Hematopoietic multipotent progenitor cell (in vitro differentiated cells): ENCODE results near the gene GMPR2. TPM values are rescaled to one million over a fixed set of nuclear protein-coding genes. Genes with fewer than 3 reads are reported as not detected.

Source experiments
- DNase-seq, 3 donors: peaks; one replicate each; pipeline ENCODE4 v3.0.0-alpha.2; 2011 to 2015; ENCODE audit warnings: low read depth in 2 of 3, low spot score in 2 of 3
- total RNA-seq: library from RNA; depleted of rRNA; stranded (reverse); fragments of >200 nt; gene quantifications from one replicate; pipeline ENCODE4 v1.2.3, GENCODE V29; 2012

Gene GMPR2
- total RNA-seq, 1 donor, result 78.9 TPM

- DNase-seq, result no peak
Measured at GRCh38 chr14:24263848-24264247, 31.1 kb downstream of the GMPR2 start.

GRCh38 chr14:24264298-24264697, 31.6 kb downstream of the GMPR2 start:
- DNase-seq, result no peak

GRCh38 chr14:24266344-24267244, 33.9 kb downstream of the GMPR2 start:
- DNase-seq, result no peak

- DNase-seq, result no peak
Measured at GRCh38 chr14:24267516-24267915, 34.8 kb downstream of the GMPR2 start.

GRCh38 chr14:24268225-24268624, 35.5 kb downstream of the GMPR2 start:
- DNase-seq, result no peak

GRCh38 chr14:24269368-24269767, 36.6 kb downstream of the GMPR2 start:
- DNase-seq, result no peak

GRCh38 chr14:24269910-24270536, 37.3 kb downstream of the GMPR2 start:
- DNase-seq, result no peak

- DNase-seq, result peak in 1 of 3 donors; percentile 32
Measured at GRCh38 chr14:24270537-24271133, 37.9 kb downstream of the GMPR2 start.

- peak; percentile 87 to 95 (median 90) for DNase-seq
Measured at GRCh38 chr14:24271134-24271833, 38.6 kb downstream of the GMPR2 start, which contains the start of gene RABGGTA. Gene RABGGTA (minus strand): TSS chr14:24271597. CDS start chr14:24271115, 482 bp downstream.

GRCh38 chr14:24271834-24272263, 39.1 kb downstream of the GMPR2 start:
- DNase-seq, result no peak

- no peak for DNase-seq
Measured at GRCh38 chr14:24272467-24272866, 39.7 kb downstream of the GMPR2 start.

- DNase-seq, result no peak
Measured at GRCh38 chr14:24273422-24273998, 40.8 kb downstream of the GMPR2 start.

- peak in 1 of 3 donors; percentile 29 for DNase-seq
Measured at GRCh38 chr14:24274101-24274543, 41.4 kb downstream of the GMPR2 start.

- no peak for DNase-seq
Measured at GRCh38 chr14:24277071-24277470, 44.3 kb downstream of the GMPR2 start.

GRCh38 chr14:24277606-24278321, 45.0 kb downstream of the GMPR2 start:
- DNase-seq, result peak in 2 of 3 donors; percentile 89 to 95

GRCh38 chr14:24278424-24278823, 45.7 kb downstream of the GMPR2 start:
- DNase-seq, result no peak

GRCh38 chr14:24279301-24280186, 46.8 kb downstream of the GMPR2 start:
- DNase-seq, result peak in 2 of 3 donors; percentile 75 to 81

- DNase-seq, result no peak
Measured at GRCh38 chr14:24280797-24281460, 48.2 kb downstream of the GMPR2 start.
